Testis (tissue), 3 donors: ENCODE data around the gene SRL. TPM values are rescaled to one million over a fixed set of nuclear protein-coding genes. Genes with fewer than 3 reads are reported as not detected.

Source experiments
- DNase-seq: peaks from one replicate; pipeline ENCODE4 v3.0.0-alpha.2; 2019
- H3K27ac ChIP-seq, 2 donors: fragments of 200-600 bp; sonication (generic); one replicate each; pipeline ENCODE4 v1.5.1; 2019
- H3K27me3 ChIP-seq: fragments of 200-600 bp; sonication (generic); one replicate; pipeline ENCODE4 v1.5.1; 2019
- H3K36me3 ChIP-seq: fragments of 200-600 bp; sonication (generic); one replicate; pipeline ENCODE4 v1.5.1; 2017; ENCODE audit warnings: low read depth; ENCODE audit errors: missing control alignments
- H3K4me1 ChIP-seq: fragments of 200-600 bp; sonication (generic); one replicate; pipeline ENCODE4 v1.5.1; 2019
- H3K4me3 ChIP-seq, 2 donors: fragments of 200-600 bp; sonication (generic); one replicate each; pipeline ENCODE4 v1.5.1; 2017 to 2019
- H3K9me3 ChIP-seq: fragments of 200-600 bp; sonication (generic); one replicate; pipeline ENCODE4 v1.5.1; 2017
- CTCF ChIP-seq, 3 experiments: fragments of 450-650 bp in 2 of 3; fragments of 200-600 bp in 1 of 3; sonication (generic) in 1 of 3; IDR thresholded peaks; one replicate each; pipeline ENCODE4 v1.5.1; 2016 to 2019; ENCODE audit warnings: antibody characterized with exemption in 3 of 3, mild to moderate bottlenecking in 2 of 3, moderate library complexity in 1 of 3
- POLR2A ChIP-seq: fragments of 450-650 bp; IDR thresholded peaks from one replicate; pipeline ENCODE4 v1.6.1; 2017; ENCODE audit warnings: antibody characterized with exemption, mild to moderate bottlenecking, moderate library complexity
- intact Hi-C: fragments of 100-400 bp; cut with DNase I; formaldehyde crosslinking; loops from one replicate; pipeline ENCODE4 v1.15.1; 2023; ENCODE audit warnings: low total_unique reads
- polyA plus RNA-seq: library from polyadenylated mRNA; stranded (reverse); fragments of 350-450 nt; fragmentation: Illumina TruSeq; extraction: RNeasy Lipid Tissue Mini Kit (QIAGEN cat#74804); gene quantifications from one replicate; pipeline ENCODE4 v1.2.3, GENCODE V29; 2014; ENCODE audit warnings: low read depth, low replicate concordance; ENCODE audit not compliant: insufficient read depth
- total RNA-seq, 2 donors: library from RNA; depleted of rRNA; stranded (reverse); fragments of >200 nt; gene quantifications; one replicate each; pipeline ENCODE4 v1.2.3, GENCODE V29; 2016

The SRL gene
- total and polyA plus RNA-seq, 3 donors from 2014 or later, result 1.5 to 4.7 (median 2.5) TPM

GRCh38 chr16:4139968-4140367 is 101.9 kb downstream of the SRL start:
- Histone ChIP-seq H3K36me3 (no peaks in the 10 kb centered on the region), H3K27ac (no peak overlapping the region), H3K27me3 (no peaks in the 10 kb centered on the region), H3K4me1 (no peaks in the 10 kb centered on the region), H3K9me3 (no peaks in the 10 kb centered on the region), H3K4me3 (no peak overlapping the region)
- TF ChIP-seq CTCF (IDR thresholded peaks at IDR 0.05), result no peak
- TF ChIP-seq POLR2A, result no peak
- no peak for DNase-seq
- intact Hi-C loops, result no loop called here

Other genes starting within 250 kb of the SRL start
- gene ADCY9, start 125.6 kb downstream of the SRL start, total RNA-seq, result 10 to 100 TPM; 52.8 to 77.2 TPM
- 19.0 TPM for gene ADCY9, start 125.6 kb downstream of the SRL start, polyA plus RNA-seq
- gene TFAP4, start 30.9 kb upstream of the SRL start, total RNA-seq, result 1 to 10 TPM; 3.1 to 4.8 TPM
- 2.7 TPM for gene TFAP4, start 30.9 kb upstream of the SRL start, polyA plus RNA-seq
- gene GLIS2, start 74.0 kb upstream of the SRL start, total RNA-seq, result 1 to 10 TPM; 4.8 to 6.7 TPM
- gene GLIS2, start 74.0 kb upstream of the SRL start, polyA plus RNA-seq, result 15.0 TPM
- gene PAM16, start 109.2 kb upstream of the SRL start, total RNA-seq, result 100 to 1,000 TPM; 126 to 148 TPM
- gene PAM16, start 109.2 kb upstream of the SRL start, polyA plus RNA-seq, result 61.8 TPM
- gene VASN, start 129.8 kb upstream of the SRL start, total RNA-seq, result 100 to 1,000 TPM; 103 to 125 TPM
- gene VASN, start 129.8 kb upstream of the SRL start, polyA plus RNA-seq, result 33.9 TPM
- 100 to 1,000 TPM; 126 to 147 TPM for gene CORO7, start 174.5 kb upstream of the SRL start, total RNA-seq
- gene CORO7, start 174.5 kb upstream of the SRL start, polyA plus RNA-seq, result 71.5 TPM
- 10 to 100 TPM; 80.2 to 88.3 TPM for gene DNAJA3, start 183.8 kb upstream of the SRL start, total RNA-seq
- gene DNAJA3, start 183.8 kb upstream of the SRL start, polyA plus RNA-seq, result 56.0 TPM
- 10 to 100 TPM; 24.3 to 31.7 TPM for gene NMRAL1, start 232.5 kb upstream of the SRL start, total RNA-seq
- gene NMRAL1, start 232.5 kb upstream of the SRL start, polyA plus RNA-seq, result 27.7 TPM
- 10 to 100 TPM; 67.3 to 92.0 TPM for gene HMOX2, start 234.3 kb upstream of the SRL start, total RNA-seq
- 216 TPM for gene HMOX2, start 234.3 kb upstream of the SRL start, polyA plus RNA-seq